ENCODE data around the gene KCTD12.
"Not testable (repeated sequence)": the region's sequence is repeated elsewhere in the genome, so short reads cannot be mapped to it uniquely, and the experiment has no call there.

GRCh38 chr13:76917755-76918481 is 31.7 kb upstream of the KCTD12 start:
- TF ChIP-seq, protein P1, sequence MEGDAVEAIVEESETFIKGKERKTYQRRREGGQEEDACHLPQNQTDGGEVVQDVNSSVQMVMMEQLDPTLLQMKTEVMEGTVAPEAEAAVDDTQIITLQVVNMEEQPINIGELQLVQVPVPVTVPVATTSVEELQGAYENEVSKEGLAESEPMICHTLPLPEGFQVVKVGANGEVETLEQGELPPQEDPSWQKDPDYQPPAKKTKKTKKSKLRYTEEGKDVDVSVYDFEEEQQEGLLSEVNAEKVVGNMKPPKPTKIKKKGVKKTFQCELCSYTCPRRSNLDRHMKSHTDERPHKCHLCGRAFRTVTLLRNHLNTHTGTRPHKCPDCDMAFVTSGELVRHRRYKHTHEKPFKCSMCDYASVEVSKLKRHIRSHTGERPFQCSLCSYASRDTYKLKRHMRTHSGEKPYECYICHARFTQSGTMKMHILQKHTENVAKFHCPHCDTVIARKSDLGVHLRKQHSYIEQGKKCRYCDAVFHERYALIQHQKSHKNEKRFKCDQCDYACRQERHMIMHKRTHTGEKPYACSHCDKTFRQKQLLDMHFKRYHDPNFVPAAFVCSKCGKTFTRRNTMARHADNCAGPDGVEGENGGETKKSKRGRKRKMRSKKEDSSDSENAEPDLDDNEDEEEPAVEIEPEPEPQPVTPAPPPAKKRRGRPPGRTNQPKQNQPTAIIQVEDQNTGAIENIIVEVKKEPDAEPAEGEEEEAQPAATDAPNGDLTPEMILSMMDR (IDR thresholded peaks at IDR 0.05), result not testable (repeated sequence)
- TF ChIP-seq POLR2AphosphoS5 (IDR thresholded peaks at IDR 0.05), result not testable (repeated sequence)

Data from breast epithelium (tissue), 3 donors.